Tibial artery (tissue), 4 donors: ENCODE measurements around the gene WFS1.

Experiments used
- DNase-seq, 2 donors: peaks; one replicate each; pipeline ENCODE4 v3.0.0-alpha.2; 2019
- H3K27ac ChIP-seq, 2 donors: fragments of 200-600 bp; sonication (generic) in 1 of 2; 1 replicate in 1 of 2; 2 replicates in 1 of 2; pipeline ENCODE4 v1.5.1; 2018 to 2019; ENCODE audit warnings: mild to moderate bottlenecking in 1 of 2
- H3K27me3 ChIP-seq, 2 donors: fragments of 200-600 bp; sonication (generic) in 1 of 2; one replicate each; pipeline versions ENCODE4 v1.5.1 to v1.6.0; 2016 to 2019
- H3K36me3 ChIP-seq, 3 donors: fragments of 200-600 bp; sonication (generic) in 2 of 3; one replicate each; pipeline ENCODE4 v1.5.1; 2016 to 2019; ENCODE audit warnings: mild to moderate bottlenecking in 2 of 3
- H3K4me1 ChIP-seq, 4 donors: fragments of 200-600 bp; sonication (generic) in 2 of 4; 1 replicate in 3 of 4; 2 replicates in 1 of 4; pipeline ENCODE4 v1.5.1; 2016 to 2019
- H3K4me3 ChIP-seq, 2 donors: fragments of 200-600 bp; sonication (generic) in 1 of 2; 1 replicate in 1 of 2; 2 replicates in 1 of 2; pipeline ENCODE4 v1.5.1; 2018 to 2019; ENCODE audit warnings: mild to moderate bottlenecking in 2 of 2
- H3K9me3 ChIP-seq, 3 donors: fragments of 200-600 bp; sonication (generic) in 1 of 3; one replicate each; pipeline ENCODE4 v1.5.1; 2016 to 2019
- intact Hi-C: fragments of 100-400 bp; cut with DNase I; formaldehyde crosslinking; loops from one replicate; pipeline ENCODE4 v1.15.0; 2023; ENCODE audit warnings: low total_unique reads
- TF ChIP-seq, protein P1 (sequence below), 2 experiments: fragments of 200-600 bp in 1 of 2; fragments of 450-650 bp in 1 of 2; IDR thresholded peaks; one replicate each; pipeline ENCODE4 v1.5.1; 2017 to 2019; ENCODE audit warnings: antibody characterized with exemption in 2 of 2, mild to moderate bottlenecking in 1 of 2, moderate library complexity in 1 of 2

The WFS1 gene

DNA sequence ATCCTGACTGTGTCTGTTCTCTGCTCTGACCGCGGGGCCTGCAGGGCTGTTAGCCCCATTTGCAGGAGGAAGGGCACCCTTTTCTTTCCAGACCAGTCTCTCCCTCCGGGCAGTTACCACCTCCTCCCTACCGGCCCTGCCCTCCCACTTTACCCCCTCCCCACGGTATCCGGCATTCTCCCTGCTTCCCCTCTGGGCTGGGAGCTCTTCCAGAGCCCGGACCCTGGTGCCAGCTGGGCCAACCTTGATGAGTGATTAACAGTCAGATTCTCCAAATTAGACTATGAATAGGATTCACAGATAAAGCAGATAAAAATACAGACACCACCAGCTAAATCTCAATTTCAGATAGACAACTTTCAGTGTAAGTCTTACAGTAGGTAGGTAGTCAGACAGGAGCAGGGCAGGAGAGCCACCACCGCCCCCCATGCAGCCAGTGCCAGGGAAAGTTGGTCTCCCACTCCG lies 23.4 kb upstream of the WFS1 start:
- TF ChIP-seq, protein P1, sequence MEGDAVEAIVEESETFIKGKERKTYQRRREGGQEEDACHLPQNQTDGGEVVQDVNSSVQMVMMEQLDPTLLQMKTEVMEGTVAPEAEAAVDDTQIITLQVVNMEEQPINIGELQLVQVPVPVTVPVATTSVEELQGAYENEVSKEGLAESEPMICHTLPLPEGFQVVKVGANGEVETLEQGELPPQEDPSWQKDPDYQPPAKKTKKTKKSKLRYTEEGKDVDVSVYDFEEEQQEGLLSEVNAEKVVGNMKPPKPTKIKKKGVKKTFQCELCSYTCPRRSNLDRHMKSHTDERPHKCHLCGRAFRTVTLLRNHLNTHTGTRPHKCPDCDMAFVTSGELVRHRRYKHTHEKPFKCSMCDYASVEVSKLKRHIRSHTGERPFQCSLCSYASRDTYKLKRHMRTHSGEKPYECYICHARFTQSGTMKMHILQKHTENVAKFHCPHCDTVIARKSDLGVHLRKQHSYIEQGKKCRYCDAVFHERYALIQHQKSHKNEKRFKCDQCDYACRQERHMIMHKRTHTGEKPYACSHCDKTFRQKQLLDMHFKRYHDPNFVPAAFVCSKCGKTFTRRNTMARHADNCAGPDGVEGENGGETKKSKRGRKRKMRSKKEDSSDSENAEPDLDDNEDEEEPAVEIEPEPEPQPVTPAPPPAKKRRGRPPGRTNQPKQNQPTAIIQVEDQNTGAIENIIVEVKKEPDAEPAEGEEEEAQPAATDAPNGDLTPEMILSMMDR (IDR thresholded peaks at IDR 0.05), result no peak
- H3K4me1 ChIP-seq, result peaks cover 0 to 6% (median 0%) of the 10 kb centered on the region in 4 donors
- intact Hi-C loops, result no loop called here
- H3K27ac ChIP-seq, result no peak overlapping the region
- peaks cover 0 to 15% (median 8%) of the 10 kb centered on the region in 3 donors for H3K9me3 ChIP-seq
- DNase-seq, result no peak
- H3K36me3 ChIP-seq, result no peaks in the 10 kb centered on the region
- peaks cover 0 to 75% of the 10 kb centered on the region in 2 donors for H3K27me3 ChIP-seq
- no peak overlapping the region for H3K4me3 ChIP-seq

DNA sequence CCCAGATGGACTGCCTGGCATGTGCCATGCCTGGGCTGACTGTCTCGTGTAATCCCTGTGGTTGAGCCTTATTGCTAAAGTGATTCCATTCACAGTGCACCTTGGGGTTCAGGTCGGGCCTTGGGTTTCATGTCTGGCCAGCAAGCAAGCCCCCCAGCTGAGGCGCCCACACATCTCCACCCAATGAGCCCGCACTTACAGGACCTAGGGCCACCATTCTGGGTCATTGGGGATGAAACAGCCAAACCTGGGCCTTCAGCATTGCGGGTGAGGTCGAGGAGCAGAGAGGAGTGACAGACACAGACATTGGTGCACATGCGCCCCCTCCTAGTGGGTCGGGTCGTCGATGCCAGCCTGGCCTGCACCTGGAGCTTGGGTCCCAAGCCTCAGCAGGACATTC lies 21.3 kb upstream of the WFS1 start:
- peaks cover 0 to 6% (median 0%) of the 10 kb centered on the region in 4 donors for H3K4me1 ChIP-seq
- no peaks in the 10 kb centered on the region for H3K36me3 ChIP-seq
- TF ChIP-seq, protein P1 (IDR thresholded peaks at IDR 0.05), result no peak
- H3K9me3 ChIP-seq, result peaks cover 0 to 15% (median 8%) of the 10 kb centered on the region in 3 donors
- peaks cover 0 to 61% of the 10 kb centered on the region in 2 donors for H3K27me3 ChIP-seq
- DNase-seq, result no peak
- intact Hi-C loops, result no loop called here
- no peak overlapping the region for H3K4me3 ChIP-seq
- H3K27ac ChIP-seq, result no peak overlapping the region

DNA sequence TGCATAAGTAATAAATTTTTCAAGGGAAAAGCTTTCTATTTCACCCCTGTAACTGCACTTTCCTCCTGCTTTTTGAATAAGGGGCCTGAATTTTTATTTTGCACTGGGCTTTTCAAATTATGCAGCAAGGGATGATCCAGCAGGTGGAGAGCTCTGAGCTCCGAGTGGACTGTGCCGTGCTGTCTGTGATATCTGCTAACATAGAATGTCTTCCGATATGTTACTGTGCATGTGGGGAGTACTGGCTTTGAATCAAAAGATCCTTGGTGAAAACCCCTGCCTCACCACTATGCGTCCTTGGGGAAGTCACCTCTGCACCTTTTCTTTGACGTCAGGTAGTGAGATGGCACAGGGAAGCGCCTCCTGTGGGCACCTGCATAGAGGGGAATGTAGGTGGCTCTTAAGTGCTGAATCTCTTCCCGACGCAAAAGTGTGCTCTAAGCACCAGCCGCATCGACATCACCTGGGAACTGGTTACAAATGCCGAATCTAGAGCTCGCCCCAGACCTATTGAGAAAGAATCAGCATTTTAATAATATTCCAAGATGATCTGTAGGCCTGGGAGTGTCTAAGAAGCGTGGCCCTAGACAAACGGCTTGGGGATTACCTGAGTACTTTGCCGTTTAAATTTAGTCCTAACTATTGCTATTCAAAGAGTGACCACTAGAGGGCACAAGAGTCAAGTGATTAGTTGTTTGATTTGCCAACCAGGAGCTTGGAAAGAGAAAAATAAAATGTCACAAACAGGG lies 19.2 kb upstream of the WFS1 start:
- no peaks in the 10 kb centered on the region for H3K36me3 ChIP-seq
- intact Hi-C loops, result loop anchor here (1.0 kb wide), 1 partner anchor 77 kb away; no protein-coding TSS in a partner anchor
- no peak for DNase-seq
- peaks cover 0 to 50% of the 10 kb centered on the region in 2 donors for H3K27me3 ChIP-seq
- no peak overlapping the region for H3K27ac ChIP-seq
- H3K9me3 ChIP-seq, result peaks cover 0 to 4% (median 0%) of the 10 kb centered on the region in 3 donors
- peaks cover 0 to 4% (median 0%) of the 10 kb centered on the region in 4 donors for H3K4me1 ChIP-seq
- TF ChIP-seq, protein P1 (IDR thresholded peaks at IDR 0.05), result peak; percentile 75 to 88
- no peak overlapping the region for H3K4me3 ChIP-seq

DNA sequence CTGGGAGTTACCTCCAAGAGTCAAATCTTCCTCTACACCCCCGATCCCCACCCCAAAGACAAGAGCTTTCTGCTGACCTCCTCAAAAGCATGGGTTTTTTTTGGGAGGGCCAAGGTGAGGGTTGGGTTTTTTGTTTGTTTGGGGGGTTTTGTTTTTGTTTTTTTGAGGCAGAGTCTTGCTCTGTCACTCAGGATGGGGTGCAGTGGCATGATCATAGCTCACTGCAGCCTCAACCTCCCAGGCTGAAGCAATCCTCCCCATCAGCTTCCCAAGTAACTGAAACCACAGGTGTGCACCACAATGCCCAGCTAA lies 18.7 kb upstream of the WFS1 start:
- Histone ChIP-seq H3K9me3 (peaks cover 0 to 4% (median 0%) of the 10 kb centered on the region in 3 donors), H3K4me1 (no peaks in the 10 kb centered on the region), H3K36me3 (no peaks in the 10 kb centered on the region), H3K27me3 (peaks cover 0 to 45% of the 10 kb centered on the region in 2 donors), H3K27ac (no peak overlapping the region), H3K4me3 (no peak overlapping the region)
- DNase-seq, result no peak
- intact Hi-C loops, result loop anchor here (1.0 kb wide), 1 partner anchor 76 kb away; no protein-coding TSS in a partner anchor
- TF ChIP-seq, protein P1 (IDR thresholded peaks at IDR 0.05), result no peak

DNA sequence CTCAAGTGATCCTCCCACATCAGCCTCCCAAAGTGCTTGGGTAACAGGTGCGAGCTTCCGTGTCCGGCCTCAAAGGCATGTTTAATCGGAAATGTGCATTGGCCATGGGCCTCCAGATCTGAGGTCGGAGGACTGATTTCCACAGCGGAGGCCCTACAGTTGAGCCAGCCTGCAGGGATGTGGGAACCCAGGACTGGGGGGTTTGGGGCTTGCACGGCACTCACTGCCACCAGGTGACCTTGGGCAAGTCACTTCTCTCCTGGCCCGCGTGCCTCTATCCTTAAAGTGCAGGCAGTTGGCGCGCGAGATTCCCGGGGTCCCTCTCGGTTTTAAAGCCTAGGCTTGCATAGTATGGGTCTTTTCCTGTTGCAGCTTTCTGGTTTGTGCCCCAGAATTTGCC lies 18.3 kb upstream of the WFS1 start:
- H3K4me3 ChIP-seq, result no peak overlapping the region
- no peak overlapping the region for H3K27ac ChIP-seq
- no peak for DNase-seq
- no peaks in the 10 kb centered on the region for H3K36me3 ChIP-seq
- H3K4me1 ChIP-seq, result no peaks in the 10 kb centered on the region
- peaks cover 0 to 44% of the 10 kb centered on the region in 2 donors for H3K27me3 ChIP-seq
- intact Hi-C loops, result no loop called here
- H3K9me3 ChIP-seq, result peaks cover 0 to 4% (median 0%) of the 10 kb centered on the region in 3 donors
- TF ChIP-seq, protein P1 (IDR thresholded peaks at IDR 0.05), result no peak
